Middle frontal gyrus (tissue), 1 donor: Measurements from ENCODE around the gene PTPRR.

Source experiments
- DNase-seq: peaks from one replicate; pipeline ENCODE4 v3.0.0-alpha.2; 2015; ENCODE audit warnings: low spot score; ENCODE audit errors: extremely low spot score

The PTPRR gene

DNA sequence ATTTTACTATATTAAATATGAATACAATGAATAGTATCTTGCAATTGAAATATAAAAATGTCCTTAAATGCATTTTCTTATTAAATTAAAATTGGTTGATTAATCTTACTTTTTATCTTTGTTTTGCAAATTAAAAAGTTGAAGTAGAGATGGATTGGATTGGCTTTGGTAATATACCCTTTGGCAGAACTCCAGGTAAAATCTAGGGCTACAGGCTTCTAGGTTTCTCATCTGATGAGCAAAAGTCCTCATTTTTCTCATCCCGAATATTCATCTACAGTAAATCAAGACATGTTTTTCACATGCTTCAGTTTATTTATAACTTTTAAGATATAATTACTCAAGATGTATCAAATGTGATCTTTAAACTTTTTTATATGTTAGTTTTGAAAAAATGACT, 2.2 kb downstream of the PTPRR start:
- DNase-seq: no peak

DNA sequence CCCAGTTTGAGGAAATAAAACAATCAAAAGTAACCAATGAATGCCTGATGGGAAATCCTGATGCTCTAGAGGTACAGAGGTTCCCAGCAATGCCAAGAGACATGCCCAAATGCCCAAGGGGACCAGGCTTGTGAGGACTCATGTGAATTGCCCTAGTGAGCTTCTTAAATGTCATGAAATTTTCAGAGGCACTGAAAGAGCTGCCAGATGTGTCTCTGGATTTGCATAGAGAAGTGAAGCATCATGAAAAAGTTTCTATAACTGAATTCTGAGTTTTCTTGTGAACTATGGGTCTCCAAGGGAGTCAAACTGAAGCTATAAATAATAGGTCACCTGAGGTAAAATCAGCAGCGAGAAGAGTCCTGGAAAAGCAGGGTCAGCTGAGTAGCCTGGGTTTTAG, 9.9 kb downstream of the PTPRR start:
- DNase-seq: no peak

DNA sequence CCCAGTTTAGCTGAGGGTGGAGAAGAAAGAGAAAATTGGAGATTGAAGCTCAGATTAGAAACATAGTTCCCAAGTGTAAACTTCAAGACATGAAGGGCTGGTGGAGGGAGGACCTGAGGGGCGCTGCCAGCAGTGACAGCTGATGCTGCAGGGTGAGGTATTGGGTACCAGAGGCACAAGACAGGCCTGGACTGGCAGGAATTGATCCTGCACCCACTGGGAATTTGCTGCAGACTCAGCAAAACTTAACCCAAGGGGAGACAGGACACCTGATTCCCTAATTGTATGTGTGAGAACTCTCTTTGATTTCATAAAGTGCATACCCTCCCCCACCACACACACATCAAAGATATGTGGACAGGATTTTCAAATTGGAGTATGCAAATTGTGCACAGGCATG, 11.6 kb downstream of the PTPRR start:
- no peak for DNase-seq

DNA sequence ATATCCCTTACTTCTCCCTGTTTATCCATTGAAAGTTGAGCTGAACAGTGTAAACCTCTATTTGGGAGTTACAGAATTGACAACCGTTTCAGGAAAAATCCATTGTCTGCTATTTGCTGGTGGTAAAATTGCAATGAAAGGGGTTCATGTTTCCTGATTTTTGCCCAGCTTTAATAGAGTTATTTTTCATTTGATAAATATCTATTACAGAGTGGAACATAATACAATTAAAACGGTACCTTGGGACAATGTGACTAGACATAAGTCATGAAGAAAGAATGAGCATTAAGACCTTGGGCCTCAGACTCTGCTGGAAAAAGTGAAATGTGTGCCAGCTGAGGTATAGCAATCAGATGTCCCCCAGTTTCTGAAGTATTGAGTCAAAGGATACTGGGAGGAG, 13.1 kb downstream of the PTPRR start:
- no peak for DNase-seq

DNA sequence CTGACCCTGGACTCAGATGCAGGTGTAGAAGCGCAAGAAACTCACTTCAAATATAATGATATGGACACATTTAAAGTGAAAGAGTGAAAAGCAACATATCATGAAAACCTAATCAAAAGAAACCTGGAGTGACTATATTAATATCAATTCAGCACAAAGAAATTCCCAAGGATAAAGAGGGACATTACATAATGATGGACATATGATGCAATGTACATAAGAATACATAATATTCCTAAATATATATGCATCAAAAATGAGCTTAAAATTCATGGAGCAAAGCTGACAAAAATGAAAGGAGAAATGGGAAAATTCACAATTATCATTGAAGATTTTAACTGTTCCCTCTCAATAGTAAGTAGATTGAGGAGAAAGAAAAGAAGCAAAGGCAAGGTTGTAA, 24.6 kb downstream of the PTPRR start:
- DNase-seq: no peak

DNA sequence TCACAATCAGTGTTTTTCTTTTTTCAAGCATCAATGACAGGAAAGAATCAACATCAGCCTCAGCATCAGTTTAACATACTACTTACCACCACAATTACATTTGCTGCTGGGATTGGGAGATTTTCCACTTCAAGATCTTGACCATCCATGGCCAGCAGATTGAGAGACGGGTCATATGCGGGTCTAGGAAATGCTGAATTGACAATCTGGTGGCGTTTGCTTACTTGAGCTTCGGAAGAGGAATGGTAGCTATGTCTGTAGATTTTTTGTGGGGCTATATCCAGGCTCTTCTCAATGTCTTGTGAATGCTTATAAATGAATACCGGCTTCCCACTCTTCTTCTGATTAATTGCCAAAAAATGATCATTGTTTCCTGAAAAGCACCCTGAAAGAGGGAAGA, 27.9 kb downstream of the PTPRR start:
- no peak for DNase-seq

DNA sequence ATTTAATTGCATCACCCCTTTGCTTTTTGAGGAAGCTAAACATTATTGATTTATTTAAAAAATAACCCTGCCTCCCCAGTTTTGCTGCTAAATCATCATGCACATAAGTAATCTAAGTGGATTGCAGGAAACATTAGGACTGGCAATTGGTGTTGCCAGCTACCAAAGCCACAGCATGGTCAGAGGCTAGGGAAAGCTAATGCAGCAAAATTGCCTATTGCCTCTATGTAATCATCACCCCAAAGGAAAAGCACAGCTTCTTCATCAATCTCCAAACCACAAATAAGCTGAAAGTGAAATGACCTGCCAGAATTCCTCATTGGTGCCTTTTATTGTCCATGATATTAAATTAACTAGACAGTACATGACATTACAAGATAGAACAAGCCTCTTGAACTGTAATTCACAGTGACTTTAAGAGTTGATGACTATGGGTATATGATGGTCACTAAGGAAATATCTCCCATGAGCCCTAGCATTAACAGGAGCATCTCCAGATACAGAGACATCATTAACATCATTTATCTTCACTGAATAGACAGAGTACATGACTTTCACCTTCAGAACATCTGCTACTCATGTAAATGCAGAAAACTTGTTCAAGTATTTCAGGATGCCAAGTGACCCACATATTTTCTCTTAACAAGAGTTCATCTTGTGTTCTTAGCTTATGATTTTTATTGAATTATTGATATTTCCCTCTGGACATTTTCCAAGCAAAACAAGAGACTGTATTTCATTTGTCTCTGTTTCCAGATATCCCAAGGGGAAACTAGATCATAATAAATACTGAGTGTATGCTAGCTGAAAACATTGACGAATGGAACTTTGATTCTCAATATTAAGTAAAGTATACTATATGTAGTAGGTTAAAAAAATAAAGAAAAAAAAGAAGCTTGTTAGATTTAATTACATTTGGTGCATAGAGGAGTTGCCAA, 29.4 kb downstream of the PTPRR start:
- DNase-seq: no peak

DNA sequence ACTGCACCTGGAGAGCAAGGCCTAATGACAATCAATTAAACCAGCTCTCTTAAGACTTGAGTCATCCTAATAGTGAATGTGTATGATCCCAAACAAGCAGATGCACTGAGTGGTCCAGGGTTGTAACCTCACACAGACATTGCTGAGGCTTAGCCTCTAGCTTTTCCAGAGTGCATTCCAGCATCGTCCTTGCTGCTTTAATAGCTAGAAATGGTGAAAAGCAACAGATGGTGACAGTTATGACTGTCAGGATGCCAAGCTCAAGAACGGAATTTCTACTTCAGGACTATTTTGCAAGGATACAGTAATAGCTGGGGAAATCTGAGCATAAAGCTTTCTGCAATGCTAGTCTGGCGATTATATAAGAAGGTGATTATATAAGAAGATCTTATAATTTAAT, 34.6 kb downstream of the PTPRR start:
- peak; percentile 5 for DNase-seq

DNA sequence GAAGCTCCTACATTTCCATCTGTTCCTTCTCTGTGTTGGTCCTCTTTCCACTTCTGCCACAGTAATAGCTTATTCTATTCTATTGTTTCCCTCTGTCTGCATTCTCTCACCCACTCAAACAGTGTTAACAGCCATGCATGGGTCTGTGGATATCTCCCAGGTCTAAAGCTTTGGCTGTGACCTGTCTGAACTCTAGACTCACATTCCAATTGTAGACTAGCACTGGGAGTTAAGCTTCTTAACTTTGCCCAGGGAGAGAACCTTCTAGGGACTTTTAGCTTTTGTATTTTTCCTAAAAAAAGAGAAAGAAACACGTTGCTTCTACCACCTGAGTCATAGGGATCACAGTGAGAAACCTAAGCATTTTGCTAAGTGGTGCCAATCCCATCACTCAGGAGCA, 36.7 kb downstream of the PTPRR start:
- DNase-seq: no peak

DNA sequence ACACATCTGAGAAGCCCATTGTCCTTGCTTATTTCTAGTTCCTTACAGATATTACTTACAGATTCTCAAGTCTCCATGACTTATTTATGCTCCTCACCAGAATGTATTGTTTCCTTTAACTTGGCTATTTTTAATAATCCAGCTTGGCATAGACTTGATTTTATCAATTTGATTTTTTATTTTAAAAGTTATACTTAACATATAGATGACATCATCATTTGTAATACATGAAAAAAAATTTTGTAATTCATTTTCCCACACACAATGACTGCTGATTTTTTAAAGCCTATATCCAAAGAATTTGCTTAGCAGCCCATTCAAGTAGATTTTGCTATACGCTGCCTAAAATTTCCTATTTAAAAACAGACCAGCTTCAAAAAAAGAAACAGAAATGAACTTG, 39.8 kb downstream of the PTPRR start:
- DNase-seq: no peak

DNA sequence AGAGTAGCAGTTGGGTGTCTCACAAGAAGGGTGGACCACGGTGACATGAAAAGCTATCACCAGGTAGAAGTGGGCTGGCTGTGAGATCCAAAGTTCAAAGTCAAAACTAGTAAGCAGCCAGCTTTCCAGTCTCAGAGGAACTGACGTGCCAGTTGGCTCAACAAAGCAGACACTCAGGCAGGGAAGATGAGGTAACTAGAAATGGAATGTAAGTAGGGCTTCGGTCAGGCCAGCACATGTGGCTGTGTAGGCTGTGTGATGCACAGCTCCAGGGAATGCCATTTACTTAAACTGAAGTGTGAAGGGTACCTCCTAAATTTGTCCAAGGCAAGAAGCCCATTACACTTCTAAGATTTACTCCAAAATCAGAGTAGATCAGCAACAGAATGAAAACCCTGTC, 43.6 kb downstream of the PTPRR start:
- peak; percentile 33 for DNase-seq

DNA sequence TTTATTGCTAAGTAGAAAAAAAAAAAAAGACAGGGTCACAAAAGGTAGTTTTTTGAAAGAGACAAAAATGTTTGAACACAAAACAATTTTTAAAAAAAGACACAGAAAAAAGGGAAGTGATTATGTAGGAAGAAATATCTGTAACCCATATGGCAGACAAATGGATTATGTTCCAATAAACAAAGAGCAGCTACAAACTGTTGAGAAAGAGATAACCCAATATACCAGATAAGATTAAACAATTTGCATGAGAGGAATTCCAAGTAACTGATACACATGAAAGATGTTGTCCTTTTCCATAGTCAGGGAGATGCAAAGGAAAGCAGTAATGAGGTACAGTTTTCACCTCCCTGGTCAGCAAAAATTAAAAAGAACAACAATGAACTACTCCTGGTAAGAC, 44.9 kb downstream of the PTPRR start:
- DNase-seq: no peak

DNA sequence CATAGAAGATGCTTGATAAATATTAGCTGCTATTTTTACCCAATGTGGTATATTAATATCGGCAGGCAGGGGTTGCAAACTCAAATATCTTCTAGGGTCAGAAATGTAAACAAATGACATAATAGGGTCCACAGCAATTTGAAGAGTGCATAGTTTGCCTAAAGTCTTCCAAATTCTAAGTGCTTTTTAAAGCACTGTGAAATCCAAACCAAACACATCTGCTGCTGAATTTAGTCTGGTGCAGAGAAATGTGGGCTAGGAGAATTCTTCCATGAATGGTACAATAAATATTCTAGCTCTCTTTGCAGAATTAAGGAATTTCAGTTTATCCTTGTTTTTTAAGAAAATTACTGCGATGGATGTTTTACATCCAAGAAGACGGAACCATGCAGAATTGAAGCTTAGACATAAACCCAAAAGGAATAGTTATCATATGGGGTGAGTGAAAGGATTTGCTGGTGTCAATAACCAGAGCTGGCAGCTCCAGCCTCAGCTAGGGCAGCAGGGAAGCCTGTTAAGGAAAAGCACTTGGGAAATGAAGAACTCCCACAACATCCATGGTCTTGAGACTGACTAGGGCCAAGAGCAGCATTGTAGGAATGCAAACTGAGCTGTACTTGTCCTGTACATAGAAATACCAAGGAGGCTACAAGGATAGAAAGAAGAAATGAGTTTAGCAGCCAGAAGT, 65.5 kb downstream of the PTPRR start:
- DNase-seq: no peak

DNA sequence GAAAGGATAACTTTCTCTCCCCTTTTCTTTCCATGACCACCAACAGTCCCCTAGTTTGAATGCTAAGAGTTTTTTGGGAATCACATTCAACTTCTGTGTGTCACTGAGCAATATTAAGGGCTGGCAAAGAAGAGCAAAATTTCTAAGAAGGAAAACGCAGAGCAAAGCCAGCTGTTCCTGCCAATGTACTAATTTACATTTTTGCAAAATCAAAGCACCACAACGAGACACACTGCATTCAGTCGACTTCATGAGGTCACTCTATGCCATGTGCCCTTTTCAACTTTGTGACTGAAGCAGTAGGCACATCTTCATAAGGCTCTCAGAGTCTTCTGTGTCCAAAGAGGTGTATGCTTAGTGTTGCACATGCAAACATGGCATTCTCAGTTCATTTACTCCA, 66.4 kb downstream of the PTPRR start:
- no peak for DNase-seq

DNA sequence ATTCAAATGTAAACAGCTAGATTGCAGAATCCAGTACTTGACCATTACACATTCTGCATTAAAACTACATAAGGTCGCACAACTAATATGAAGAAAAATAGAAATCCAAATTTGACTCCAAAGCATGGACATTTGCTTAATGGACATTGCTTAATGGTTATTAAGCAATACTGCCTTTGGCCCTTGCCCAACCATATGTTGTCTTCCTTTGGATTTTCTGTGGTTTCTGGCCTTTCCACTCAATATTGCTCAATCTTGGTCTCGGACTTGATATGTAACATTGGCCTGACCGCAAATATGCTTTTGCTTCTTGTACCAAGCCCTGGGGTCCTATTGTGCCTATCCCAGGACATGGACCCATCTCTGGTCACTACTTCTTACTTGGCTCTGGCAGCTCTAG, 67.2 kb downstream of the PTPRR start:
- DNase-seq: no peak

DNA sequence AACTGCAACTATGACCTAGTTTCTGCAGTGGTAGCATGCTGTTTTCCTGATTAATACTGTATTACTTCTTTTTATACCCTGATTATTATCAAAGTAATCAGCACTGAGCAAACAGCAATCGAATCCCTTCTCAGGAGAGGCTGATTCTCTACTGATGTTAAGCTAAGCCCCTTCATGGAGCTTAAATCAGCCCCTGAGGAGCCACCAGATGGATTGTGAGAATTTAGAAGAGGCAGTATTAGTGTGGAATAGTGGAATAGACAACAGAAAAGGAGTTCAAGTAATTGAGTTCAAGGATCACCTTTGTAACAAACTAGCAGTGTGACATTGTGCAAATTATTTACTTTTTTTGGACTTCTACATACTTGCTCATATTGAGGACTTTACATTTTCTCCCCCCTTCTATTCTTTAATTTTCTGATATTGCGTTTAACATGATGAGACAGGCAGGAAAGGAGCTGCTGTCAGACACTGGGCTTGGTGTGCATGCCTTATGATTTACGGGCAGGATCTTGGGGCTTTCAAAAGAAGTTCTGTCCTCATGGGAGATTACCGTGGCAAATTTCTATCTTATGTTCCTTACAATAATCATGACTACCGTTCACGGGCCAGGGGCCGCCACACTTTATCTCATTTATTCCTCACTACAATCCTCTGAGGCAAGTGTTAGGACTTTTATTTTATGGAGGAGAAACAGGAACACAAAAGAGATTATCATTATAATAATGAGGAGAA, 68.0 kb downstream of the PTPRR start:
- DNase-seq: no peak

DNA sequence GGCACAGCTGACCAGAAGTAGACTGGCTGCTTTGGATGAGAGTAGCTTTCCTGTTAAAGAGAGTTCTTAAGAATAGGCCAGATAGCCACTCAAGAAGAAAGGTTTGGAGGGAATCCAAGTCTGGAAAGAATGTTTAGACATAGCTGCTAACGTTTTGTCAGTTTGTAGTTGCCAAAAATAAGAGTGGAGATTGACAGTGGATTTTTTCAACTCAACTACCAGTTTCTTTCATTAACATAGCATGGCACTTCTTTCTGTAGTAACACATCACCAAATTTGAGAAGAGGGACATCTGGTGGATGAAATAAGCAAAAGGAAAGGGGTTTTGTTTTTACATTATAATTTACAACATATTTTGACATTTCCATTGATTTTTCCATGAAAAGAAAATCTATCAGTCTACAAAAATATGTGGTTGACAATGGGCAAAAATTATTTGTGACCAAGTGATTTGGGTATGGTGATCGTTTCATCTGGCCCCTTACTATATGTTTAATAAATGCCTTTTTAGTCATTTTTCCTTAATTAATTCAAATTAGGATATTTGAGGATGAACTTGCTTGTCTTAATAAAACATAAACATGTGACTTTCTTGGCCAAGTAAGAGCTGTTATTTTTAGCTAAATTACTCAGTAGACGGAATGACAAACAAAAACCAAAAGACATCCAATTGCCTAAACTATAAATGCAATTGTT, 71.1 kb downstream of the PTPRR start:
- peak; percentile 13 for DNase-seq

DNA sequence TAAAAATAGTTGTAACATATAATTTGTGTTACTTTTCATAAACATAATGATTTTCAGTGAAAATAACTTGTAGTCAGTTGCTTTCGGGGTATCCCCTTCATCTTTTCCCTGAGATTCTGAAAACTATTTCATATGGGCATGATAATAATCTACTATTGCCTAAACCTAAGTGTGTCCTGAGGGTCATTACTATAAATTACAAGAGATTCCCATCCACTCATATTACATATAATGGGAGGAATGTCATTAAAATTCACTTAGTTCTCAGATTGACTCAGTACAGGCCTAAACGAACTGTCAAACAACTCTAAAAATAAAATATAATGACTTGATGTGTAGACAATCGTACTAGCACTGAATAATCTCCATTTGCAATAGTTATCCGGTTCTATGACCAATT, 72.7 kb downstream of the PTPRR start:
- no peak for DNase-seq

DNA sequence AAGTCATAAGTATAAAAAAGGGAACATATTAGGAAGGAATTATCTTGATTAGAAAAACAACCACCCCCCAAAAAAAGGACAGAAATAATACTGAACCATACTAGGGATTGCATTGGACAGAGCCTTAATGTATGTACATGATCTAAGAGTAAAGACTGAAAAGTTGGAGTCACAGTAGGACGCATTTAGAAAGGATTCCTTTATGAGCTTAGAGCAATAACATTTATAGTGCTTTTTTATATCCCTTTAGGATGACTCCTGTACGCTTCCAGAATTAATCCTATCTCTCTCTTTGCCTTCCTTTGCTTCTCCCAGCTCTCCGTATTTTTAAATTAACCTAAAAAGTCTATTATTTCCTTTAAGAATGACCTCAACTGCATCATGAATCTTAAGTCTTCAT, 75.3 kb downstream of the PTPRR start:
- no peak for DNase-seq

DNA sequence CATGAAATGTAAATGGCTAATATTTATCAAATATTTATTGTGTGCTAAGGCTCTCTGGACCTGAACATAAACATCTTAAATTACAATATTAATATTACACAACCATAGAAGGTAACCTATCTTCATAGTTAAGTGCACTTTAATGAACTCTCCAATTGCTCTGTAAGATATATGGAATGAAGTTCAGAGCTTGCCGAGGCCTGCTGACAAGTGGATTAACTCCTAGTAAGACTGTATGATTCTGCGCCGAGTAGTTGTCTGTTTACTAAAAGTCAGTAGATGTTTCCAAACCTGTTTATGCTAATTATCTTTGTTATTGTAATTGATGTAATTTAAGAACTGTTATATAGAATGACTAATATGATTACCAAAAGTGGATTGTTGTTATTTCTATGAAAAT, 77.2 kb downstream of the PTPRR start:
- DNase-seq: no peak

DNA sequence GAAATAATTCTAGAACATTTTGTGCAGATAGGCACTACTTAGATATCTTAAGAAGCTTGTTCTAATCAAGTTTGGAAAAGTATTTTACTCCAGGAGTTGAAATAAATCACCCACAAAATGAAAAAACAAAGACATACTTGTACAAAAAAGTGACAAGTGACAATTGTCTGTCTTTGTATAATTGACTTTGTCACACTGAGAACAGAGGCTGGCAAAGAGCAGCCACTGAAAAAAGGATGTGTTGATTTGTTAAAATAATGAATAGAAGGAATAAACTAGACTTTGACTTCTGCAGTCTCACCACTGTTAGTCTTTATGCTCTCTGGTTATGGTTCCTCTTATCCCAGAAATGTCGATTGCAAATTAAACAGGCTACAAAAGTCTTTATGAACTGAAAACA, 77.6 kb downstream of the PTPRR start:
- peak; percentile 61 for DNase-seq

DNA sequence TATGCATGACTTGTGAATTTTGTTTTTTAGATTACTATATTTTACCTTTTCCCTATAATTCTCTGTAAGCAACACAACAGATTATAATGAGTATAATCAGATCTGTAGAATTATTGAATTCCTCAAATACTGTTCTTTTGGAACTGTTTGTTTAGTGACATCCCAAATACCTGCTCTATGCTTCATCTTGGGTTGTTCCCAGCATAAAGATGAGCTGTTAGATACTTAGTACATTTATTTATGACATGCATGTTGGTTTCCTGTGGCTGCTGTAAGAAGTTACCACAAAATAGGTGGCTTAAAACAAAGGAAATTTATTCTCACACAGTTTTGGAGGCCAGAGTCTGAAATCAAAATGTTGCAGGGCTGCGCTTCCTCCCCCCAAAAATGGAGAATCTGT, 78.4 kb downstream of the PTPRR start:
- DNase-seq: no peak
